Fibroblast of the aortic adventitia (primary cell): ENCODE results near the gene ZBTB20. TPM values are rescaled to one million over a fixed set of nuclear protein-coding genes. Genes with fewer than 3 reads are reported as not detected.
A peak's percentile ranks its signal among the peaks of the same experiment; 100 is the strongest.

Experiments
- DNase-seq: peaks from one replicate; pipeline ENCODE4 v3.0.0-alpha.2; 2010; ENCODE audit warnings: low read depth
- H3K4me3 ChIP-seq: 2 replicates; pipeline ENCODE4 v1.5.1; 2011; ENCODE audit warnings: low read depth, mild to moderate bottlenecking, control low read depth, low read length, moderate library complexity
- total RNA-seq: library from RNA; depleted of rRNA; stranded (reverse); fragments of >200 nt; gene quantifications from 2 replicates; pipeline ENCODE4 v1.2.3, GENCODE V29; 2012; ENCODE audit warnings: low replicate concordance
- TF ChIP-seq, protein P1 (sequence below): IDR thresholded peaks from 2 replicates; pipeline ENCODE4 v1.5.1; 2011; ENCODE audit warnings: mild to moderate bottlenecking, low read length, control low read depth, inconsistent platforms; ENCODE audit not compliant: insufficient read depth

Gene ZBTB20
- total RNA-seq, 1 donor, result 47.2 TPM

DNA sequence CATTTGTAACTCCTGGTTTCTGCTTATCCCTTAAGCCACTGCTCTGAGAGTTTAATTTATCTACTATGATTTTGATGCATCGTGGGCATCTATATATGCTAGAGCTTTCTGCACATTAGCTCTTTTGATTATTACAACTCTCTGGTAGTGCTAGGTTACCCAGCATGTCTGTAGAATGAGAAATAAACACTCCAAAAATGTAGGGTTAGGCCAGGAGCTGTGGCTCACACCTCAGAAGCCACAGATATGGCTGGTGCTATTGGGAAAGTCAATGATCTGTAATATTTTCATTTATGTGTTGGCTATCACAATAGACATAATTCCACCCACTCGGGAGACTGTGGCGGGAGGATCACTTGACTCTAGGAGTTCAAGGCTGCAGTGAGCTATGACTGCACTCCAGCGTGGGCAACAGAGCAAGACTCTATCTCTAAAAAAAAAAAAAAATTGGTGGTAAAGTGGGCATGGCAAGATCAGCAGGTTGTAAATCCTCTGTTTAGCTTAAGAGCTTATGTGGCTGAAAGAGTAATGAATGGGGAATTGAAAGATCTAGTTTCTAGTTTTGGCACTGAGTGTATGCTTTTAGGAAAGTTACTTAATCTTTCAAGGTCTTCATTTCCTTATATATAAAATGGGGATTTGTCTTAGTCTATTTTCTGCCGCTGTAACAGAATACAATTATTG lies 847.0 kb downstream of the ZBTB20 start:
- no peak overlapping the region for H3K4me3 ChIP-seq
- no peak for DNase-seq
- TF ChIP-seq, protein P1, sequence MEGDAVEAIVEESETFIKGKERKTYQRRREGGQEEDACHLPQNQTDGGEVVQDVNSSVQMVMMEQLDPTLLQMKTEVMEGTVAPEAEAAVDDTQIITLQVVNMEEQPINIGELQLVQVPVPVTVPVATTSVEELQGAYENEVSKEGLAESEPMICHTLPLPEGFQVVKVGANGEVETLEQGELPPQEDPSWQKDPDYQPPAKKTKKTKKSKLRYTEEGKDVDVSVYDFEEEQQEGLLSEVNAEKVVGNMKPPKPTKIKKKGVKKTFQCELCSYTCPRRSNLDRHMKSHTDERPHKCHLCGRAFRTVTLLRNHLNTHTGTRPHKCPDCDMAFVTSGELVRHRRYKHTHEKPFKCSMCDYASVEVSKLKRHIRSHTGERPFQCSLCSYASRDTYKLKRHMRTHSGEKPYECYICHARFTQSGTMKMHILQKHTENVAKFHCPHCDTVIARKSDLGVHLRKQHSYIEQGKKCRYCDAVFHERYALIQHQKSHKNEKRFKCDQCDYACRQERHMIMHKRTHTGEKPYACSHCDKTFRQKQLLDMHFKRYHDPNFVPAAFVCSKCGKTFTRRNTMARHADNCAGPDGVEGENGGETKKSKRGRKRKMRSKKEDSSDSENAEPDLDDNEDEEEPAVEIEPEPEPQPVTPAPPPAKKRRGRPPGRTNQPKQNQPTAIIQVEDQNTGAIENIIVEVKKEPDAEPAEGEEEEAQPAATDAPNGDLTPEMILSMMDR, result no peak

DNA sequence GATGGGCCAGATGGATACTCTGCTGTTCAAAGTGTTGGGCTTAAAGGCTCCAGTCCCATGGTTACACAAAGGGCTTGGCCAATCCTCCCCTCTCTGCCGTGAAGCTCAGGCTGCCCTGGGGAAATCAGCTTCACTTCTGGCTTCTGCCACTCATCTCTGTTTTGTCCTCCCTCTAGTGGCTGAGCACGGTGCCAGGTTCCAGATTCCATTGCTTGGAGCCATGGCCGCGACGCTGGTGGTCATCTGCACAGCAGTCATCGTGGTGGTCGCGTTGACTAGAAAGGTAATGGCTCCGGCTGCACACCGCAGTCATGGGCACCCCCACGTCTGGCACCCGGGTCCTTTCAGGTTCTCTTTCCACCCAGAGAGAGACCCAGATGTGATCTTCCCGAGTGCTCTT lies 847.7 kb downstream of the ZBTB20 start:
- DNase-seq, result no peak
- H3K4me3 ChIP-seq, result no peak overlapping the region
- TF ChIP-seq, protein P1, result peak; percentile 31

DNA sequence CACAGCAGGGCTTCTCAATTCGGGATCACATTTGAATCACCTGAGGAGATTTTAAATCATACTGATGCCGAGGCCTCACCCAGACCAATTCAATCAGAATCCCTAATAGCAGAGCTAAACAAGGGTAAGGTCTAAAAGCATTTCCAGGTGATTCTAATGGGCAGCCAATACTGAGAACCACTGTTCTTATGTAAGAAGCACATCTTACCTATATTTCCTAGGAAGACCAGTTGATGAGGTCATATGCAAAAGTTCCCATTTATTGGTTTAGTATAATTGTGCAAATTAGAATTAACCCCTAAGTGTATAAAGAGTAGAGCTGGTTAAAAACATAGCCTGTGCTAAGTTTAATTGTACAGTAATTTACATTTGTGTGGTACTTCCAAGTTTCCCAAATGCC lies 851.1 kb downstream of the ZBTB20 start:
- no peak overlapping the region for H3K4me3 ChIP-seq
- TF ChIP-seq, protein P1, result no peak
- DNase-seq, result no peak

DNA sequence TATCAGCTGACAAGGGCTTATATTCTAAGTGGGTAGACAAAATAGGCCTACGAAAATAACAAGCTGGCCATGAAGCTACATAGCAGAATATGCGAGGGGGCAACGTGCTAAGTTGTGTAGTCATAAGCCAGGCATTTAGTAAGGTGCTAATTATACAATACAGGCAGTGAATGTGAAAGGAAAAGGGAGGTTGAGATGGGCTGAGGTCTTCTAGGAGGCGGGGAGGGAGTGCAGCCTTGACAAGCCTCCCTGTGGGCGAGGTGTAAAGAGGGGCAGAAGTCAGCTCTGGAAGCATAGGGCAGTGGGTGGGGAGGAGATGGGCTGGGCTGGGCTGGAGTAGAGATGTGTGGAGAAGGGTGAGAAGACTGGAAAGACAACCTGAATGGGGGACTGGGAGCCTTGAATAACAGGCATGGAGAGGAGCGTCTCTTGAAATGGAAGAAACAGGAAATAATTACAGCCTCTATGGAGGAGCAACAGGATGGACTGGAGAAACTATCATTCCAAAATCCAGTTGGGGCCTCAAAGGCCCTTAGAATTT lies 852.1 kb downstream of the ZBTB20 start:
- TF ChIP-seq, protein P1, result no peak
- no peak overlapping the region for H3K4me3 ChIP-seq
- DNase-seq, result no peak

DNA sequence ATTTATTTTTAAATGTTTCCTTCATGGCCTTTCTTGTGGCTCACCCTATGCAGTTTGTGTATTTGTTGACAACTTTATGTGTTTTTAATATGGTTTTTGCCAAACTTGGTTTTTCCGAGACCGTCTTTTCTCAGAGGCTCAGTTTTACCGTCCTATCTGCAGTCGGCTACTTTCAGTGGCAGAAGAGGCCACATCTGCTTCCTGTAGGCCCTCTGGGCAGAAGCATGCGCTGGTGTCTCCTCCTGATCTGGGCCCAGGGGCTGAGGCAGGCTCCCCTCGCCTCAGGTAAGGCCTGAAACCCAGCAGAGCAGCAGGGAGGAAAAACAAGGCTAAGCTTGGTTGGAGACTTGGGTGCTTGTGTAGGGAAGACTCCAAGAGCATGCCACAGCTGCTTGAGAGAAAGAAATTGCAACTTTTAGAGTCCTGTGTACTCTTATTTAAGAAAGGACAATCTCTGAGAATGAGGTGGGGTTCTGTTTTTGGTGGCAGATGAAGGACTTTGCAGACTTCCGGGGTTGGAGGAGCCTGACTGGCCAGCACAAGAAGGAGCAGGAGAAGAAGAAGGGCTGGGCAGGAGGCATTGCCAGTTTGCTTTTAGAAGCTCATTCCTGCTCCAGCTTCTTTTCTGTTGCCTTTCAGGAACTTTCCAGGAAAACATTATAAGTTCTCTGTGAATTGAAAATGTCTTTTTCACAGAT lies 853.1 kb downstream of the ZBTB20 start, which contains the start of gene TIGIT:
Gene TIGIT, plus strand, starts transcription at position 191 of the 698 bp plus-strand sequence. Its CDS starts 34 bp downstream, at position 225.
- TF ChIP-seq, protein P1, result no peak
- H3K4me3 ChIP-seq, result no peak within 1 kb of the TSS
- DNase-seq, result no peak

DNA sequence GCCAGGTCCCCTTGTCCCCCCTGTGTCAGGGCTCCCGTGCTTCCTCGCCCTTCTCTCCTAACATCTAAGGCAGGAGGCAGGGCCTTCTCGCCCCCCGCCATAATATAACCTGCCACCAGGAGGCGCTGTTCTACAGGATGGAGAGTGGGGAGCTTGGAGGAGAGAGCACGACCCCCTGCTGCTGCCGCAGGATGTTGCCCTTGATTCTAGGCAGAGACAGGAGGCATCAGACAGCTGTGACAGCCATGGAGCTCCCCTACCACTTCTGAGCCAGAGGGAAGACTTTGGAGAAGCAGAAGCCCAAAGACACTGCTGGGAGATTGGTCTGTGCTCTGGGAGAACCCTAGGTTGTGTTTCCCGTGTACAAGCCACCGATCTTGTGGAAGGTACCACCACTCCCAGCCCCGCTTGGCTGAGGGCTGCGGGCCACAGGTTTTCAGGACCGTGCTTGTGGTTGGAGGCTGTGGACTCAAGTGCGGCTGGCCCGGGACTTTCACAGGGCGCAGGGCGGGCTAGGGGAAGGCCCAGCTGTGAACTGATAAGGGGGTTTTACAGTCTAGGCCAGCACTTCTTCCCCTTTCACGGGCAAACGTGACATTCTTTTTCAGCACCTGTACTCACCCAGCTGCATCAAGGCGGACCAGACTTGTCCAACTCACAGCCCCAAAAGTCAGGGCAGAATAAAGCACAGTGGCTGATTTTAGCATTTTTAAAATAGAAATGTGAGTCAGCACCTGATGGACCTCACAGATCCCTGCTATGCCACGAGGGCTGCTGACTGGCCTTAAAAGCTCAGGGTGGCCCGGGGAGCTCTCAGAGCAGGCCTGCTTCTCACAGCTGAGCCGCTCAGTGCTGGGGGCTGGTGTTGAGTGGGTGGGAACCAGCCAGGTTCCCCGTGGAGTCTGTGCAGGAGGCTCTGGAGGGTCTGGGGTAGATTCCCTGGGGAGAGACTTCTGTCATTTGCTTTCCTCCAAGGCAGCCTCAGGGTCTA lies 855.9 kb downstream of the ZBTB20 start:
- TF ChIP-seq, protein P1, result peak; percentile 70
- DNase-seq, result peak; percentile 18
- no peak overlapping the region for H3K4me3 ChIP-seq
